GM19238 (cell line): ENCODE measurements around the gene APRT.
"Not testable (repeated sequence)": the region's sequence is repeated elsewhere in the genome, so short reads cannot be mapped to it uniquely, and the experiment has no call there.

Source experiments
- DNase-seq: peaks from one replicate; pipeline ENCODE4 v3.0.0; 2011; ENCODE audit warnings: low spot score; ENCODE audit not compliant: insufficient read length

The APRT gene

DNA sequence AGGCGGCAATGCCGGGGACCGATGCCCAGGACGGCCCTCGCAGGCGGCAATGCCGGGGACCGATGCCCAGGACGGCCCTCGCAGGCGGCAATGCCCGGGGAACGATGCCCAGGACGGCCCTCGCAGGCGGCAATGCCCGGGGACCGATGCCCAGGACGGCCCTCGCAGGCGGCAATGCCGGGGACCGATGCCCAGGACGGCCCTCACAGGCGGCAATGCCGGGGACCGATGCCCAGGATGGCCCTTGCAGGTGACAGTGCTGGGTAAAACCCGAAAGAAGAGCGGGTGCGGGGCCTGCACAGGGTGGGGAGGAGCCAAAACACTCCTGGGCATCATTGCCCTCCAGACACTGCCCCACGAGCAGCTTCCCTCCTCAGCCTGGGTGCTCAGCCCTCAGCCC is 11.9 kb upstream of the APRT start:
- DNase-seq = not testable (repeated sequence)

DNA sequence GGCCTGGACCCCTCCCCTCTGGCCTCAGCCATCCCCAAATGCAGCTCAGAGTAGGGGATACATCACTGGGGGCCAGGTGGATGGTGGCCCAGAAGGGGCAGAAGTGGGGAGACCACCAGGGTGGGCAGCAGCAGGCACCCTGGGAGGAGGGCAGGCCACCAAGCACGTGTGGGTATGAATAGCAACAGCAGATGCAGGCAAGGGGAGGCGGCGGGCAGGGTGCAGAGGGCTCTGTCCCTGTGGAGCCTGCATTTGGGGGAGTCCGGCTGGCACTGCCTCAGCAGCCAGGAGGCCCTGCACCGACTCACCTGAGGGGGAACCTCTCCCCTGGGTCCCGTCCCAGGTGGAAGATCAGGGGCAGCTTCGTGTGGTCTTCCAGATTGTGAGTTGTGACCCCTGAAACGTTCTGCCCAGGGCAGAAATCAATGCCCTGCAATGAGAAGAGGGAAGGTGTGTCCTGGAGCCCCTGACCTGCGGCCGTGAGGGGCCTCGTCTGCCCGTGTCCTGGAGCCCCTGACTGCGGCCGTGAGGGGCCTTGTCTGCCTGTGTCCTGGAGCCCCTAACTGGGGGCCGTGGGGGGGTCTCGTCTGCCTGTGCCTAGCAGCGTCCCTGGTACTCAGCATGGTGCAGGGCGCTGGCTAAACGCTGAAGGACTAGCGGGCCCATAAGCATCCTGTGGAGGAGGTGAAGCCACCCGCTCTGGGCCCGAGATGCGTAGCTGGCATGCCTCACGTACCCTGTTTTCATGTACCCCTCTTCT is 10.7 kb upstream of the APRT start:
- no peak for DNase-seq

DNA sequence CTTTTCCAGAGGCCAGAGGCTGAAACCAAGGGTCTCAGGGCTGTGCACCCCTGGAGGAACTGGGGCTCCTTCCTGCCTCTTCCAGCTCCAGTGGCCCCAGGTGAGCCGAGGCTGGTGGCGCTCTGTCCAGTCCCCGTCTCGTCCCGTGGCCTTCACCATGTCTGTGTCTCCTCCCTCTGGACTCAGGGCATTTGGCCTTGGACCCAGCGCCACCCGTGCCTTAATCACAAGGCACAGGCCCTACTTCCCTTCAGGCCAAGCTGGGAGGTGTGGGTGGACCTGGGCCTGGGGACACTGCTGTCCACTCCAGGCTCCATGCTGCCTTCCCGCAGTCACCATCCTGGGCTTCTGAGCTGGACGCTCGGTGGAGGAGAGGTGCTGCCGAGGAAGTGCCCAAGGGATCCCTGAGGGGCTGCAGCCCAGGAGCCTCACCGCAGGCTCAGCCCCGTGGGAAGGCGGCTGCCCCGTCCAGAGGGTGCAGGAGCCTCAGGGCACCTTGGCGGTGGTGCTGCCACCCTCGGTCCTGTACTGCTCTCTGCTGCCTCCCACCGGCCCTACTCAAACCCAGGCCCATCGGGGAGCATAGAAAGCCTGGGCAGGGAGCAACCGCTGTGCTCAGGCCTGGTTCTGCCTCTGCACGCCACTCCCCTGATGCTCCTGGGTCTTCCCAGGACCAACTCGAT is 9.6 kb upstream of the APRT start:
- DNase-seq = no peak

DNA sequence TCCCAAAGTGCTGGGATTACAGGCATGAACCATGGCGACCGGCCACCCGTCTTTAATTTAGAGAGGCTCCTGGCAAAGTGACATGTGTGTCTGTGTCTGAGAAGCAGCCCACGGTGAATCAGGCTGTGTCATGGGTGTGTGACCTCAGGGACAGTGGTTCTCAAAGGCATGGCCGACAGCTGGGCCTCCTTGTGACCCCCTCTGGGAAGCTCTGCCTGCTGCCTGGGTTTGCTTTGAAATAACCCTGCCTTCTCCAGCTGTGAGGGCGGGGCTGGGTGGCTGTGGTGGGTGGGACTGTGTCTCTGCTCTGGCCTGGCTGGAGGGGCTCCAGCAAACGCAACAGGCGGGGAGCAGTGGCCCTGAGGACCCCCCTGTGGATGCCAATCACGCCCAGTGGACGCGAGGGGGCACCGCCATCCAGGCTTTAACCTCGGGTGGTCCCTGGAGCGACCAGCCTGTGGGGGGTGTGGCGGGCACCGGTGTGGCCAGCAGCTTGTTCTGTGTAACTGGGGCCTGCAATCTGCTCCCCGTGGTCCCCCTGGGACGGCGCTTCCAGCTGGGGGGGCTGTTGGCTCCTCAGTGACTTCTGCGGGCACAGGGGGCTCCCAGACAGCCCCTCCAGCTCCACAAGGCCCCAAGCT is 8.8 kb upstream of the APRT start:
- no peak for DNase-seq

DNA sequence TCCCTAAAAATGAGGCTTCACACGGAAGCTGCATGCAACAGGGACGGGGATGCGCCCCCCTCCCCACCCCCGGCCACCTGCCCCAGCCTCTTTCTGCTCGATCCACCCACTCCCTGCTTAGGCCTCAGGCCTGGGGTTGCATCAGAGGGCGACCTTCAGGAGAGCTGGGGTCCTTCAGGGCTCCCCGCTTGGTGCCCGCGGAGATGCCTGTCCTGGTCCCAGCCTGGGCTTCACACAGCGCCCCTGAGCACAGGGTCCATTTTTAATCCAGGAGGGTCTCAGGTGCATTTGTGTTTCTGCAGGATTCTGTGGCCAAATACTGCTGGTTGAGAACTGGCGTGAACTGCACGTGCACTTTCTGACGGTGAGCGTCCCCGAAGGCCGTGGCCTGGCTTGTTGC is 7.4 kb upstream of the APRT start:
- no peak for DNase-seq

DNA sequence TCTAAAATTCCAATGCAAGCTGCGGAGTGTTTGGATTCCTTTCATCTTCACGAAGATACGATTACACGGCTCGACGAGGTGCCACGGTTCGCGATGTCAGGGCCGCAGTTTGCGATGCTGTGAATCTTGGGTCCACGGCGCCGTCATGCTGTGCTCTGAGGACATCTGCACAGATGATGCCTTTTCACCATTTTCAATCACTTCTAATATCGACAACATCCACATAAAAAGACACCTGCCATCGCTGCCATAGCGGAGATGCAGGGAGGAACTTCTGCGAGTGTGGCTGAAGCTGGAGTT is 6.8 kb upstream of the APRT start:
- no peak for DNase-seq

DNA sequence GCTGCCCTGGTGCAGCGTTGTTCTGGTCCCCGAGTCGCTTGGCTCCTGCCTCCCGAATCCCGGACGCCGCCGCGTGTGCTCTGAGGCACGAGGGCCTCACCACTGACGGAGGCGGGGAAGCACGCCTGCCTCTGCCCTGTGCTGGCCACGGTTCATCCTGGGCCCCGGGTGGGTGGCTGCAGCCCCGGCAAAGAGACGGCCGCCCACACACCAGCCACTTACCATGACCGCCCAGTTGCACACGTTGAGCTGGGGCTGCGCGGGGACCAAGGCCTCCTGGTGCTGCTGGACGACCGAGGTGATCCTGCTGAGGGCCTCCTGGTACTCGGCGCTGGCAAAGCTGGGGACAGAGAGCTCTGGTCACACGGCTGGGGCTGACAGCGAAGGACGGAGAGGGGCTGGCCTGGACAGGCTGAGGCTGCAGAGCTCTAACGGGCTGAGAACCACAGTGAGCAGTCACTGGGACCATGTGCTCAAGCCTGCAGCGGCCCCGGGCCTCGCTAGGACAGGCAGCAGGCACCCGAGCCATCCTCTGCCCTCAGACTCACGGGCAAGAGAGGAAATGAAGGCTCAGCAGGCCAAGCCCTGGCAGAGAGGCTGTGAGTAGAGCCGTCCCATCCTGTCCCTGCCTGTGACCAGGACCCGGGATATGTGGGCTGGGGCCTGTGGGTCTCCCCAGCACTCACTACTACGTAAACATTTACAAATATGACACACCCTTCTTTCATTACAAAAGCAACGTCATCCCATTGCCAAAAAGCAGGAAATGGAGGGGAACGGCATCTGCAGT is 6.3 kb upstream of the APRT start:
- no peak for DNase-seq

DNA sequence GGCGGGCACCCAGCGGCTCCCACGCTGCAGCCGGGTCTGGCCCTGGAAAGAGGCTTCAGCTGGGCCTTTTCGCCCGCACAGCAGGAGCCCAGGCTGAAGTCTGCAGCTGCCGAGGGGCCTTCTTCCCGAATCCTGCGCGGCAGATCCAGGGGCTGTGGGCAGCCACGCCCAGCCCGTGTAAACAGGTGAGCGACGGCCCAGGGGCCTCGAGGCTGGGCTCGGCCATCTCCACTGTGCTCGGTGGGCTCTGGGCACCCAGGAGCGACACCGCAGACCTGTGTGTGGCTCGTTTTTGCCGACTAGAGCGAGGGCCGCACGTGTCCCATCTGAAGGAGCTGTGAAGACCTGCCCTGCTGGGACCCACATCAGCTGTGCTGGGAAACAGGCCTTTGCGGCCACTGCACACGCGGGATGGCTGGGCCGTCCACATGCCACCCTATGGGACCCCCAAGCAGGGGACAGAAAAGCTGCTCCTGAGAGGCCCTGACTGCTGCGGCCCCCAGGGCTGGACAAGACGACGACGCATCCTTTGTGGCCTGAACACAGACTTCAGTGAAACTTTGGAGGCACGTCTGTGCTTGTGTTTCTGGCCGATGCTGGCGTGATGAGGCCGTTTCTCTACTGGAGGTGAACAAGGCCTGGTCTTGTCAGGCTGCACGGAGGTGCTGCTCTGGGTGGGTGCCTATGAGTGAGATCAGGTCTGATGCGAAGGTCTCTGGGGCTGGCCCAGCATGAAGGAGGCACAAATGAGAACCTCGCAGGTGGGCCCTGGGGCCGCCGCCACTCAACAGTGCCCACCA is 5.2 kb upstream of the APRT start:
- DNase-seq = no peak

DNA sequence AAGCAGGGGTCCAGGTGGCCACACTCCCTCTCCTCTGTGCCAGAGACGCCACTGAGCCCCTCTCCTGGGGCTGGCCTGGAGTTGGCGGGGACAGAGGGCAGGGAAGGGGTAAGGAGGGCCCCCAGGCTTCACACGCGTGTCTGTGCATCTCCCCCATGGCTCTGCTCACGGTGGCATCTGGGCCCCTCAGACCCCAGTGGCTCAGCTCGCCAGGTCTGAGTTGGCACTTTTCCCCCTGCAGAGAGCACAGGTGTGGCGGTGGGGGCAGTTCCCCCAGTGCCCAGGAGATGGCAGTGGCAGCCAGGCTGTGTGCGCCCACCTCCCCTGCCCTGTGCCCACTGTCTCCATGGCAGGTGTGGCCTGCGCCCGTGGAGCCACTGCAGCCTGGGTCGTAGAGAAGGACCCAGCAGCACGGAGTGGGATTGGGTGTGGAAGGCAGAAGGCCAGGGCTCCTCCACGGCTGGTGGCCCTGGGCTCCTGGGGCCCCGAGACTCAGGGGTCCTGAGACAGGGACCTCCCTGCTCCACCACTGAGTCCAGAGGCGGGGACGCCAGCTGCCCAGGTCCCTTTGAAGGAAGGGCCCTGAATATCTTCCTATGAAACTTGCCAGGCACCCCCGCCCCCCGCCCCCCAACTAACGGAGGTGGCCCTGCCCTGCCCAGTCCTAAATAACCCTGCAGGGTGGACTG is 4.3 kb upstream of the APRT start:
- DNase-seq = no peak

DNA sequence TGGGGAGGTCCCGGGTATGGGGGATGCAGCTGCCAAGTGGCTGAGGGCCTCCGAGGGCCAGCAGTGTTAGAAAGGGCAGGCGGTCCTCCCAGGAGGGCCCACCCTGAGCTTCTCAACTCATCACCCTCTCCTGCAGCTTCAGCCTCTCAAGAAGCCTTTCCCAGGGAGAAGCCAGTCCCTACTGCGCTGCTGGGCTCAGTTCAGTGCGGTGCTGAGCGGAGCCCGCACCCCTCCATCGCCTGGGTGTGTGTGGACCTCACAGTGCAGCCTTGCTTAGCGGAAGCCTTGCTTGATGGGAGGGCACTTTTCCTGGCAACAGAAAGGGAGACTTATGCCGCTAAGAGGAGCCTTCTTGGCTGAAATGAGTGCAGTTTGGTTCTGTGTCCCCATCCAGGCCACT is 3.5 kb upstream of the APRT start:
- DNase-seq = no peak

DNA sequence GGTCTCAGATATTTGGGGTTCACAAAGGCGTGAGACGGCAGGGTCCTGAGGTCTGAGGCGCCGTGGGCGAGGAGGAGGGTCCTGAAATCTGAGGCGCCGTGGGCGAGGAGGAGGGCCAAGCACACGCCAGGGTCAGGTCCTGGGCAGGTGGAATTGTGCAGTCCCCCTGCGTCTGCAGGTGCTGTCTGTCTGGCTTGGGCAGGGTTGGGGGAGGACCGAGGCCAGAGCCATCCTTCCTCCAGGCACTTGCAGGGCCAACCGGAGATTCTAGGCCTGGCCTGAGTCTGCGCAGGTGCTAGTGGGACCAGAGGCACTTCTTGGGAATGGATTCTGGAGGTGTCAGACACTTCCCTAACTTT is 2.4 kb upstream of the APRT start:
- no peak for DNase-seq

DNA sequence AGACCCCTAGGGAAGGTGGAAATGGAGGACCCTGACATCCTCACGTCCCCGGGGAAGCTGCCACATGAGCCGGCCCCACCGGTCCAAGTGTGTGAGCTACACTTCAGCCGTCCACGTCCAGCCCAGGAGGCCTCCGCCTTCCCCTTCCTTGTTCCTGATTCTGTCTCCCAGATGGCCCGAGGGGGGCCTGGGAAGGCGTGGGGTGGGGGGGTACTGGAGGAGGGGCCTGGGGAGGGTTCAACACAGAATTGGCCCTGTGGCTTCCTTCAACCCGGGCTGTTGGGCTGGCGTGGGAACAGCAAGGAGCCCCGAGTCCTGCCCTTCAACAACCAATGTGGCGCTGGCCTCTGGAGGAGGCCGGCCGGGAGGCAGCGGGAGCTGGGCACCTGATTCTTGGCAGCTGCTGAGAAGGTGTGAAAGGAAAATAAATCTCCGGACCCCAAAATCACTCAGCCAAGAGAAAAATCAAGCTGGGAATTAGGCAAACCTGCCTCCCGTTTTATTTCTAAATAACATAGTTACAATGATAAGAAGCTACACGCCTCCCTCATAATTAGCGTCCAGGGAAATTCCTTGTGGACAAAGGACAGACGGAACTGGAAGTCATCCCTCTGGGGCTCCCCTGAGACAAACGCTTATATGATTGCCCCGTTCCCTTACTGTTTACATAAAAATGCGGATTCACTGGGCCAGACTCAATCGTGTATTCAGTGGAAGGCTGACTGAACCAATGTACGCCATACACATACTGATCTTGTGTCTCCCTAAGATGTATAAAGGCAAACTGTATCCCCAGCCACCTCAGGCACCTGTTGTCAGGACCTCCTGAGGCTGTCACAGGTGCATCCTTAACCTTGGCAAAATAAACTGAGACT is 1.8 kb upstream of the APRT start:
- no peak for DNase-seq

DNA sequence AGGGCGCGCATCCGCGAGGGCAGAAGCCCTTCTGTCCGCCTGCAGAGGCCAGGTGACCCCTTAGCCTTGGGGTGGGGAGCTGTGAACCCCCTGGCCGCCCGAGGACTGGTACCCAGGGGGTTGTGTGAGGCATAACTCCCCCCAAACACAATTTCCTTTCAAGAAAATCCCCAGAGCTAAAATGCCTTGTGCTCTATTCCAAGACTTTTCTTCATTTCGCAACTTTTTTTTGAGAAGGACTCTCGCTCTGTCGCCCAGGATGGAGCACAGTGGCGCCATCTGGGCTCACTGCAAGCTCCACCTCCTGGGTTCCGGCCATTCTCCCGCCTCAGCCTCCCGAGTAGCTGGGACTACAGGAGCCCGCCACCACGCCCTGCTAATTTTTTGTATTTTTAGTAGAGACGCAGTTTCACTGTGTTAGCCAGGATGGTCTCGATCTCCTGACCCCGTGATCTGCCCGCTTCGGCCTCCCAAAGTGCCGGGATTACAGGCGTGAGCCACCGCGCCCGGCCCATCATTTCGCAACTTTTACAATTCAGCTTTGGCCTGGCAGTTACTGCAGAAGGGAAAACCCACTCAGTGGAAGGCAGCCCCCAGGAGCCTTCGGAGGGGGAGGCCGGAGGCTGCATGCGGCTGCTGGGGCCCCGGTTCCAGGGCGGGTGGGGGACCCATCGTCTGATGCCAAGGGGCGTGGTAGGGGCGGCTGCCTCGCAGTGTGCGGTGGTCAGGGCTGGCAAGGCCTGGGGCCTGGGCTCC is 963 bp upstream of the APRT start:
- DNase-seq = no peak

DNA sequence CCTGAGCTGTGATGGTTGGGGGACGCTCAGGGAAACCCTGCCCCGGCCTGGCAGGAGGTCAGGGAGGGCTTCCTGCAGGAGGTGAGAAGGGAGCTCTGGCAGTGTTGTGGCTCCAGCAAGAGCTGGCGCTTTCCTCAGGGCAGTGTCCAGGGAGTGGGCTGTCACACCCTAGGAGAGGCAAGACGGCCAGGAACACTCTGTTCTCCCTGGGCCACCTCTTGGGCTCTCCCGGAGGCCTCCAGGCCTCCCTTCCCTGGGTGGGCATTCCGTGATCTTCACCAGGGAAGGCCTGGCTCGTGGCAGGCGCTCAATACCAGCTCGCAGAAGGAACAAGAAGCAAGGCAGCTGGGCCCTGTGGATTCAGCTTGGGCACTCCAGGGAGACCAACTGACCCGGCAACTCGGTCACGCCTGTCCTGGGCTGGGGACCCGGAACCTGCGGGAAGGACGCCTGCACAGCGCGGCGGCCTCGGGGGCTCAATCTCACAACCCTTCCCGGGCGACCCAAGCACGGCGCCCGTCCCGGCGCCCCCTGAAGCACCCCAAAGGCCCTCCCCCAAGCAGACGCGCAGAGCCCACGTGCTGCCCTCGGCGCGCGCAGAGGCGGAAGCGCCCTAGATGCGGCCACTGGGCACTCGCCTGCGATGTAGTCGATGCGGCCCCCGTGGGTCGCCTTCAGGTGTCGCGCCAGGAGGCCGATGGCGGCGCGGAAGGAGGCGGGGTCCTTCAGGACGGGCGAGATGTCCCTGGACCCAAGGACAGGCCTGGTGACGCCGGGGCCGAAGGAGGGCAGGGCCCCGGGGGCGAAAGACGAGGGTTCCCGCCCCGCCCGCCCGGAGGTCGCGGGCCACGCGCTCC is 588 bp downstream of the APRT start:
- peak; percentile 83 for DNase-seq

DNA sequence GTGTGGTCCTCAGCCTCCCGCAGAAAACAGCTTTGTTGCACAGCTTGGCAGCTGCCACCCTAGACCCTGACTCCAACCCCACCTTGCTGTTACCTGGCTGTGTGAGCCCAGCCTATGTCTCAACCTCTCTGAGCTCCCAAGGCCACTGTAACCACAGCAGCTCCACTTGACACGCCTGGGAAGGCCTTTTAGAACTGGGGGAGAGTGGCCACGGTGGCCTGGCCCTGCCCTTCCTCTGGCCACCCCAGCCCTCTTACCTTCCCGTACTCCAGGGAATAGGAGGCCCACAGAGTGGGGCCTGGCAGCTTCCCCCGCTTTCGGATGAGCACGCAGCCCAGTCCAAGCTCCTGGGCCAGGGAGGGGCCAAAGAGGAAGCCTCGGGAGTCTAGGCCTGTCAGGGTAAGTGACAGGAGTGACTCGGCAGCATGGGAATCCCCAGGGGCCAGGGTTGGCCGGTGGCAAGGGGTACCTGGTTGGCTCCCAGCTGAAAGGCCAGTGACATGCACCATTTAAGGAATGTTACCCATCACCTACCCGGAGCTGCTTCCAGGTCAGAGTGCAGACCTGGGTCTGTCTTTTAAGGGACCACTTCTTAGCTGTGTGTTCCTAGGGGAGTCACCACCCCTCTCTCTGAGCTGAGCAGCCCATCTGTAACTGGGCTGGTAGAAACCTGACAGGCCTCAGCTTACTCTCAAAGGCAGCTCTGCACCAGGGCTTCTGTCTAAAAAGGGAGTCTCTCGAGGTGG is 1.4 kb downstream of the APRT start:
- no peak for DNase-seq

DNA sequence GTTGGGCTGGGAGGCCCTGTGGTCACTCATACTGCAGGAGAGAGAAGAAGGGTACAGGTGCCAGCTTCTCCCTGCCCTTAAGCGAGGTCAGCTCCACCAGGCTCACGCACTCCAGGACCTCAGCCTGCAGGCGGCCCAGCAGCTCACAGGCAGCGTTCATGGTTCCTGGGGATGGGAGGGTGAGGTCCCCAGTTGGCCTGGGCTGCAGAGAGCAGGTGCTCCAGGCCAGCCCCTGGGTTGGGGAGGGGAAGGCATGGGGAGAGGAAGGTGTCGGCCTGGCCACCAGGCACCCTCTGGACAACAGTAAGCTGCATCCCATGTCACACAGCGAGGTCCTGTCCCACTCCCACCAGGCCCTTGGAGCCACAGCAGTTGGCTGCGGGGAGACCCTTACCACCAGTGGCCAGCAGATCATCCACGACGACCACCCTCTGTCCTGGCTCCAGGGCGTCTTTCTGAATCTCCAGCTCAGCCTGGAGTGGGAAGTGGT is 2.0 kb downstream of the APRT start:
- no peak for DNase-seq

DNA sequence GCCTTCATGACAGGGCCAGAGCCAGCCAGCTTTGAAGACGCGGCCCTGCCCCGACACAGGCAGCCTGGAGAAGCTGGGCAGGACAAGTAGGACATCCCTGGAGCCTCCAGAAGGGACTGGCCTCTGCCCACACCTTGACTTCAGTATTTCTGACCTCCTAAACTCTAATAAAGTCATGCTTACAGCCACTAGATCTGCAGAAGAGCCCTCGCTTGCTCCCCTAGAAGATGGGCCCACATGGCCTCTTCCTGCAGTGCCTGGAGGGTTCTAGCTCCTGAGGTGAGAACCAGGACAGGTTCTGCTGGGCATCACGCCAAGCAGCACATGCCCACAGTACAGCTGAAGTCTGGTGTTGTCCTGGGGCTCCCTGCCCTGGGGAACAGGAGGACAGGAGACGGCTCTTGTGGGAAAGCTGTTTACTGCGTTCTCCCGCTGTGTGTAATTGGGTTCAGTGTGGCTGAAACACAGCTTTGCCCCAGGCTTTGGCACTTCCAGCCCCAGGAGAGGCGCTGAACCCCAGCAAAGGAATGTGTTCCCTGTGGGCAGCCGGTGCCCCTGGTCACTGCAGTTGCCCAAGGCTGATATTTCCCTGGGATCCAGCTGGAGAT is 2.6 kb downstream of the APRT start:
- no peak for DNase-seq
